Gastroesophageal sphincter (tissue), 4 donors: ENCODE results near the gene SIN3A. TPM values are rescaled to one million over a fixed set of nuclear protein-coding genes. Genes with fewer than 3 reads are reported as not detected.

Experiments
- ATAC-seq: fragments of 150-250 bp; one replicate; pipeline ENCODE4 v1.9.1; 2016; ENCODE audit warnings: mild to moderate bottlenecking, moderate library complexity
- H3K27ac ChIP-seq, 4 donors: fragments of 200-600 bp; sonication (generic) in 3 of 4; 1 replicate in 3 of 4; 2 replicates in 1 of 4; pipeline ENCODE4 v1.5.1; 2016 to 2019
- H3K27me3 ChIP-seq: fragments of 200-600 bp; sonication (generic); one replicate; pipeline ENCODE4 v1.5.1; 2019
- H3K36me3 ChIP-seq, 2 donors: fragments of 200-600 bp; sonication (generic); one replicate each; pipeline ENCODE4 v1.5.1; 2019; ENCODE audit warnings: control low read depth in 1 of 2
- H3K4me1 ChIP-seq, 3 donors: fragments of 200-600 bp; sonication (generic); 1 replicate in 2 of 3; 2 replicates in 1 of 3; pipeline ENCODE4 v1.5.1; 2016 to 2019; ENCODE audit warnings: control low read depth in 2 of 3
- H3K4me3 ChIP-seq, 2 donors: fragments of 200-600 bp; sonication (generic); one replicate each; pipeline ENCODE4 v1.5.1; 2019; ENCODE audit warnings: mild to moderate bottlenecking in 1 of 2, moderate library complexity in 1 of 2
- H3K9me3 ChIP-seq, 3 donors: fragments of 200-600 bp; sonication (generic); one replicate each; pipeline ENCODE4 v1.5.1; 2017 to 2019; ENCODE audit warnings: control low read depth in 2 of 3
- CTCF ChIP-seq, 4 experiments: fragments of 200-600 bp in 2 of 4; fragments of 450-650 bp in 2 of 4; sonication (generic) in 1 of 4; IDR thresholded peaks; one replicate each; pipeline ENCODE4 v1.5.1; 2017 to 2019; ENCODE audit warnings: antibody characterized with exemption in 4 of 4, mild to moderate bottlenecking in 2 of 4, moderate library complexity in 2 of 4
- EP300 ChIP-seq: sonication (generic); formaldehyde crosslinking; IDR thresholded peaks from one replicate; pipeline ENCODE4 v1.6.1; 2017; ENCODE audit warnings: antibody characterized with exemption, mild to moderate bottlenecking
- POLR2A ChIP-seq, 2 donors: fragments of 450-650 bp; IDR thresholded peaks; one replicate each; pipeline ENCODE4 v1.6.1; 2017; ENCODE audit warnings: antibody characterized with exemption in 2 of 2, mild to moderate bottlenecking in 2 of 2, moderate library complexity in 1 of 2
- WGBS, 2 donors: methylation state at CpG; one replicate each; pipeline ENCODE4 v1.1.5; 2018; ENCODE audit warnings: low coverage in 1 of 2; 5-methylcytosine and 5-hydroxymethylcytosine counted together
- small RNA-seq, 4 donors: library from RNA; depleted of rRNA; stranded (forward); fragments of <200 nt; gene quantifications; one replicate each; pipeline ENCODE3, GENCODE V24; 2016
- total RNA-seq, 4 donors: library from RNA; depleted of rRNA; stranded (reverse); fragments of >200 nt; gene quantifications; one replicate each; pipeline ENCODE4 v1.1.0, GENCODE V29; 2016

Gene SIN3A
- total RNA-seq, 4 donors from 2014 or later: 31.7 to 54.8 (median 35.8) TPM

DNA sequence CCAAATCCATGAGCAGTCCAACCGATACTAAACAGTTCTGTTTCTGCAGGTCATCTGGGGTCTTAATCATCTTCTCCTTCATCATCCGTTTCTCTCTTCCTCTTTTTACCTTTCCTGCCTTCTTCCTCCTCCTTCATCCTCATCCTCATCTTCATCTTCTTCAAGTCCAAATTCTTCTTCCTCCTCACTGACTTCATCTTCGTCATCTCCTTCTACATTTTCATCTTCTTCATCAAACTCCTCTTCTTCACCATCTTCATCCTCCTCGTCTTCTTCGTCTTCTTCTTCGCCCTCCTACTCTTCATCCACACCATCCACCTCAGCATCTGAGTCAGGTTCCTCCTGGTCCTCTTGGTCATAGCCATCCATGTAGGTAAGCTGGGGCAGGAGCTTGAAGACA lies 129.8 kb downstream of the SIN3A start:
- ATAC-seq: no peak
- WGBS, 2 donors: 85 to 96% methylated on average over 6 of the region's 6 CpGs
- Histone ChIP-seq H3K4me1 (no peaks in the 10 kb centered on the region), H3K36me3 (no peaks in the 10 kb centered on the region), H3K27me3 (no peaks in the 10 kb centered on the region), H3K27ac (no peak overlapping the region), H3K4me3 (no peak overlapping the region), H3K9me3 (no peaks in the 10 kb centered on the region)
- TF ChIP-seq EP300 (no peak), CTCF (IDR thresholded peaks at IDR 0.05) (no peak), POLR2A (IDR thresholded peaks at IDR 0.05) (no peak)

Small RNA genes within 50 kb of the gene (small RNA-seq; reads per million reads assigned to genes)
- 0 reads per million in 4 donors for gene AC105036.2

Other genes starting within 250 kb of the SIN3A start
- gene C15orf39, start 249.8 kb downstream of the SIN3A start, total RNA-seq: 10 to 100 TPM in 3 of 4 donors, 1 to 10 TPM in 1; 7.3 to 13.2 (median 11.5) TPM
- gene GOLGA6C, start 193.4 kb downstream of the SIN3A start, total RNA-seq: not detected
- gene GOLGA6D, start 168.9 kb downstream of the SIN3A start, total RNA-seq: not detected
- 10 to 100 TPM; 30.0 to 65.2 (median 50.4) TPM for gene COMMD4, start 115.6 kb downstream of the SIN3A start, total RNA-seq
- 10 to 100 TPM in 3 of 4 donors, 1 to 10 TPM in 1; 8.7 to 47.8 (median 28.9) TPM for gene NEIL1, start 104.7 kb downstream of the SIN3A start, total RNA-seq
- 100 to 1,000 TPM in 2 of 4 donors, 10 to 100 TPM in 2; 78.2 to 269 (median 102) TPM for gene MAN2C1, start 83.1 kb downstream of the SIN3A start, total RNA-seq
- gene PTPN9, start 127.6 kb upstream of the SIN3A start, total RNA-seq: 10 to 100 TPM; 16.3 to 30.6 (median 25.0) TPM
- 10 to 100 TPM; 18.6 to 27.3 (median 21.0) TPM for gene SNUPN, start 174.0 kb upstream of the SIN3A start, total RNA-seq
- 10 to 100 TPM; 72.8 to 94.9 (median 85.5) TPM for gene IMP3, start 188.5 kb upstream of the SIN3A start, total RNA-seq
- 10 to 100 TPM; 32.8 to 51.5 (median 41.2) TPM for gene SNX33, start 196.2 kb upstream of the SIN3A start, total RNA-seq